Testis (tissue), 3 donors: ENCODE measurements around the gene BLVRB. TPM values are rescaled to one million over a fixed set of nuclear protein-coding genes. Genes with fewer than 3 reads are reported as not detected.

ENCODE experiments used
- DNase-seq: peaks from one replicate; pipeline ENCODE4 v3.0.0-alpha.2; 2019
- H3K27ac ChIP-seq, 2 donors: fragments of 200-600 bp; sonication (generic); one replicate each; pipeline ENCODE4 v1.5.1; 2019
- H3K27me3 ChIP-seq: fragments of 200-600 bp; sonication (generic); one replicate; pipeline ENCODE4 v1.5.1; 2019
- H3K36me3 ChIP-seq: fragments of 200-600 bp; sonication (generic); one replicate; pipeline ENCODE4 v1.5.1; 2017; ENCODE audit warnings: low read depth; ENCODE audit errors: missing control alignments
- H3K4me1 ChIP-seq: fragments of 200-600 bp; sonication (generic); one replicate; pipeline ENCODE4 v1.5.1; 2019
- H3K4me3 ChIP-seq, 2 donors: fragments of 200-600 bp; sonication (generic); one replicate each; pipeline ENCODE4 v1.5.1; 2017 to 2019
- H3K9me3 ChIP-seq: fragments of 200-600 bp; sonication (generic); one replicate; pipeline ENCODE4 v1.5.1; 2017
- POLR2A ChIP-seq: fragments of 450-650 bp; IDR thresholded peaks from one replicate; pipeline ENCODE4 v1.6.1; 2017; ENCODE audit warnings: antibody characterized with exemption, mild to moderate bottlenecking, moderate library complexity
- WGBS, 2 donors: methylation state at CpG; one replicate each; pipeline ENCODE4 v1.1.5; 2018; 5-methylcytosine and 5-hydroxymethylcytosine counted together
- intact Hi-C: fragments of 100-400 bp; cut with DNase I; formaldehyde crosslinking; loops from one replicate; pipeline ENCODE4 v1.15.1; 2023; ENCODE audit warnings: low total_unique reads
- polyA plus RNA-seq: library from polyadenylated mRNA; stranded (reverse); fragments of 350-450 nt; fragmentation: Illumina TruSeq; extraction: RNeasy Lipid Tissue Mini Kit (QIAGEN cat#74804); gene quantifications from one replicate; pipeline ENCODE4 v1.2.3, GENCODE V29; 2014; ENCODE audit warnings: low read depth, low replicate concordance; ENCODE audit not compliant: insufficient read depth
- small RNA-seq, 2 donors: library from RNA; depleted of rRNA; stranded (forward); fragments of <200 nt; gene quantifications; one replicate each; pipeline ENCODE3, GENCODE V24; 2016
- total RNA-seq, 2 donors: library from RNA; depleted of rRNA; stranded (reverse); fragments of >200 nt; gene quantifications; one replicate each; pipeline ENCODE4 v1.2.3, GENCODE V29; 2016
- TF ChIP-seq, protein P1 (sequence below), 3 experiments: fragments of 450-650 bp in 2 of 3; fragments of 200-600 bp in 1 of 3; sonication (generic) in 1 of 3; IDR thresholded peaks; one replicate each; pipeline ENCODE4 v1.5.1; 2016 to 2019; ENCODE audit warnings: antibody characterized with exemption in 3 of 3, mild to moderate bottlenecking in 2 of 3, moderate library complexity in 1 of 3

Gene BLVRB
- total and polyA plus RNA-seq, 3 donors from 2014 or later: 25.0 to 43.3 (median 36.8) TPM

DNA sequence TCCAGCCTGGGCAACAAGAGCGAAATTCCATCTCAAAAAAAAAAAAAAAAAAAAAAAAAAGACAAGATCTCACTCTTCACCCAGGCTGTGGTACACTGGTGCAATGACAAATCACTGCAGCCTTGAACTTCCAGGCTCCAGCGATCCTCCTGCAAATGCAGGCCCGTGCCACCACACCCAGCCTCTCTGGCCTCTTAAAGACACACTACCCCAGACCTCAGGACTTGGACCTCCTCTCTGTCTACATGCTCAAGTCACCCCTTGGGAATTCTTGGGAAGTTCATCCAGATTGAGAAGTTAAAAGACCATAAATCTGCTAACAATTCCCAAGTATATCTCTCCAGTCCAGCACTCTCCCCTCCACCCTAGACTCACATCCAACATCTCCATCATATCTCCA is 65.0 kb downstream of the BLVRB start:
- Histone ChIP-seq H3K4me3 (no peak overlapping the region), H3K27ac (no peak overlapping the region), H3K4me1 (peaks cover 5% of the 10 kb centered on the region), H3K36me3 (no peaks in the 10 kb centered on the region), H3K27me3 (no peaks in the 10 kb centered on the region), H3K9me3 (no peaks in the 10 kb centered on the region)
- peak; percentile 48 for DNase-seq
- TF ChIP-seq POLR2A: no peak
- TF ChIP-seq, protein P1, sequence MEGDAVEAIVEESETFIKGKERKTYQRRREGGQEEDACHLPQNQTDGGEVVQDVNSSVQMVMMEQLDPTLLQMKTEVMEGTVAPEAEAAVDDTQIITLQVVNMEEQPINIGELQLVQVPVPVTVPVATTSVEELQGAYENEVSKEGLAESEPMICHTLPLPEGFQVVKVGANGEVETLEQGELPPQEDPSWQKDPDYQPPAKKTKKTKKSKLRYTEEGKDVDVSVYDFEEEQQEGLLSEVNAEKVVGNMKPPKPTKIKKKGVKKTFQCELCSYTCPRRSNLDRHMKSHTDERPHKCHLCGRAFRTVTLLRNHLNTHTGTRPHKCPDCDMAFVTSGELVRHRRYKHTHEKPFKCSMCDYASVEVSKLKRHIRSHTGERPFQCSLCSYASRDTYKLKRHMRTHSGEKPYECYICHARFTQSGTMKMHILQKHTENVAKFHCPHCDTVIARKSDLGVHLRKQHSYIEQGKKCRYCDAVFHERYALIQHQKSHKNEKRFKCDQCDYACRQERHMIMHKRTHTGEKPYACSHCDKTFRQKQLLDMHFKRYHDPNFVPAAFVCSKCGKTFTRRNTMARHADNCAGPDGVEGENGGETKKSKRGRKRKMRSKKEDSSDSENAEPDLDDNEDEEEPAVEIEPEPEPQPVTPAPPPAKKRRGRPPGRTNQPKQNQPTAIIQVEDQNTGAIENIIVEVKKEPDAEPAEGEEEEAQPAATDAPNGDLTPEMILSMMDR (IDR thresholded peaks at IDR 0.05): no peak
- intact Hi-C loops: no loop called here
- WGBS, 2 donors: 36 to 46% methylated on average over 3 of the region's 3 CpGs

DNA sequence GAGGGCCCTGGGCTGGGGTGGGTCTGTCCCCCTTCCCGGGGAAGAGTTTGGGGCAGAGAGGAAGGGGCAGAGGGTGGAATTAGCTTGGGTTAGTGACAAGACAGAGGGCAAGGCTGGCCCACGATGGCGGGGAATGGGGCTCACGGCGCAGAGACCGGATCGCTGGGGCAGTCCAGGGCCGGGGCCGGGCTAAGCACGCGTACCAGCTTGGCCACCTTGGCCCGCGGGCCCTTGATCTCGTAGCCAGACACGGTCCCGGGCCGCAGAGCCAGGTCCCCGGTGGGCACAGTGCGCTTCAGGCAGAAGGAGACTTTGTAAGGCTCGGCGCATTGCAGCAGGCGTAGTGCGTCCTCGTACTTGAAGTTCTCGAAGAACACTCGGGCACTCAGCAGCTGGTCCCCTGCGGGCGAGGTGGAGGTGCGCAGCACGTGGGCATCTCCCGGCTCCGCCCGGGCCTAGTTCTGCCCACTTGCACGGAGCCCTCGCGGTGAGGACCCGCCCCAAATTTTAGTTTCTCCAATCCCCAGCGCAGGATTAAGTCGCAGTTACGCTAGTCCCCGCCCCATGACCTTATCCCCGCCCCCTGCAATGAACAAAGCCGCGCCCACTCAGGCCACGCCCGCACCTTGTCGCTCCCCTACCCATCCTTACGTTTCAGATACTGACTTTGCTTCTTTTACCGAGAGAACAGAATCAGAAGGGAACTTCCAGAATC is 67.0 kb downstream of the BLVRB start:
- H3K4me3 ChIP-seq: no peak overlapping the region
- no peaks in the 10 kb centered on the region for H3K9me3 ChIP-seq
- no peaks in the 10 kb centered on the region for H3K27me3 ChIP-seq
- peak; percentile 69 for DNase-seq
- 46 to 47% methylated on average over 26 to 49 of the region's 49 CpGs for WGBS, 2 donors
- TF ChIP-seq POLR2A: no peak
- TF ChIP-seq, protein P1 (IDR thresholded peaks at IDR 0.05): no peak
- no peaks in the 10 kb centered on the region for H3K36me3 ChIP-seq
- peaks cover 8% of the 10 kb centered on the region for H3K4me1 ChIP-seq
- intact Hi-C loops: no loop called here
- no peak overlapping the region for H3K27ac ChIP-seq

Small RNAs within 50 kb of the gene (small RNA-seq; reads per million reads assigned to genes)
- 0 reads per million in 2 donors for gene RF00017

Other genes starting within 250 kb of the BLVRB start
- under 1 TPM; 0.50 to 0.71 TPM for gene TTC9B, start 247.4 kb downstream of the BLVRB start, total RNA-seq
- 0.30 TPM for gene TTC9B, start 247.4 kb downstream of the BLVRB start, polyA plus RNA-seq
- gene CCNP, start 239.1 kb downstream of the BLVRB start, total RNA-seq: 1 to 10 TPM; 1.2 to 2.3 TPM
- 0.74 TPM for gene CCNP, start 239.1 kb downstream of the BLVRB start, polyA plus RNA-seq
- gene AKT2, start 180.4 kb downstream of the BLVRB start, total RNA-seq: 100 to 1,000 TPM; 195 to 229 TPM
- gene AKT2, start 180.4 kb downstream of the BLVRB start, polyA plus RNA-seq: 154 TPM
- gene C19orf47, start 117.3 kb downstream of the BLVRB start, total RNA-seq: 10 to 100 TPM; 48.9 to 57.1 TPM
- gene C19orf47, start 117.3 kb downstream of the BLVRB start, polyA plus RNA-seq: 62.2 TPM
- 100 to 1,000 TPM; 277 to 533 TPM for gene PLD3, start 117.0 kb downstream of the BLVRB start, total RNA-seq
- gene PLD3, start 117.0 kb downstream of the BLVRB start, polyA plus RNA-seq: 219 TPM
- gene HIPK4, start 75.6 kb downstream of the BLVRB start, total RNA-seq: 10 to 100 TPM; 13.7 to 30.3 TPM
- gene HIPK4, start 75.6 kb downstream of the BLVRB start, polyA plus RNA-seq: 32.8 TPM
- 1 to 10 TPM; 4.9 to 5.1 TPM for gene PRX, start 52.4 kb downstream of the BLVRB start, total RNA-seq
- gene PRX, start 52.4 kb downstream of the BLVRB start, polyA plus RNA-seq: 3.6 TPM
- 10 to 100 TPM in 1 of 2 donors, 1 to 10 TPM in 1; 8.6 to 10.9 TPM for gene SERTAD1, start 39.8 kb downstream of the BLVRB start, total RNA-seq
- gene SERTAD1, start 39.8 kb downstream of the BLVRB start, polyA plus RNA-seq: 8.3 TPM
- gene SERTAD3, start 21.4 kb downstream of the BLVRB start, total RNA-seq: 10 to 100 TPM; 24.3 to 33.9 TPM
- gene SERTAD3, start 21.4 kb downstream of the BLVRB start, polyA plus RNA-seq: 22.4 TPM
- 10 to 100 TPM; 18.3 to 27.9 TPM for gene SPTBN4, start 1.3 kb upstream of the BLVRB start, total RNA-seq
- 7.2 TPM for gene SPTBN4, start 1.3 kb upstream of the BLVRB start, polyA plus RNA-seq
- gene SHKBP1, start 111.1 kb upstream of the BLVRB start, total RNA-seq: 10 to 100 TPM; 35.6 to 56.3 TPM
- 37.2 TPM for gene SHKBP1, start 111.1 kb upstream of the BLVRB start, polyA plus RNA-seq
- 100 to 1,000 TPM; 309 to 417 TPM for gene LTBP4, start 135.6 kb upstream of the BLVRB start, total RNA-seq
- gene LTBP4, start 135.6 kb upstream of the BLVRB start, polyA plus RNA-seq: 270 TPM
- gene NUMBL, start 224.9 kb upstream of the BLVRB start, total RNA-seq: 10 to 100 TPM; 42.7 to 52.1 TPM
- gene NUMBL, start 224.9 kb upstream of the BLVRB start, polyA plus RNA-seq: 19.9 TPM